ENCODE measurements around the gene GRIK1. TPM values are rescaled to one million over a fixed set of nuclear protein-coding genes. Genes with fewer than 3 reads are reported as not detected.

GRIK1 gene
- total RNA-seq, 2 experiments from 2014 or later = not detected

- H3K4me3 Mint-ChIP-seq = no peak overlapping the region
- peaks cover 1% of the 10 kb centered on the region for H3K27me3 Mint-ChIP-seq
- H3K27ac Mint-ChIP-seq = no peak overlapping the region
- no peak for DNase-seq
- no peaks in the 10 kb centered on the region for H3K9me3 Mint-ChIP-seq
- H3K4me1 Mint-ChIP-seq = no peaks in the 10 kb centered on the region
- H3K36me3 Mint-ChIP-seq = no peaks in the 10 kb centered on the region
Measured at GRCh38 chr21:29749223-29749622, 190.6 kb downstream of the GRIK1 start.

GRCh38 chr21:29748391-29749167 lies 191.2 kb downstream of the GRIK1 start:
- Mint-ChIP-seq H3K4me3 (no peak overlapping the region), H3K36me3 (no peaks in the 10 kb centered on the region), H3K27ac (no peak overlapping the region), H3K27me3 (peaks cover 3% of the 10 kb centered on the region), H3K9me3 (no peaks in the 10 kb centered on the region), H3K4me1 (no peaks in the 10 kb centered on the region)
- DNase-seq = no peak

- H3K4me3 Mint-ChIP-seq = no peak overlapping the region
- no peaks in the 10 kb centered on the region for H3K36me3 Mint-ChIP-seq
- no peaks in the 10 kb centered on the region for H3K9me3 Mint-ChIP-seq
- H3K4me1 Mint-ChIP-seq = no peaks in the 10 kb centered on the region
- no peak overlapping the region for H3K27ac Mint-ChIP-seq
- no peak for DNase-seq
- H3K27me3 Mint-ChIP-seq = peaks cover 24% of the 10 kb centered on the region
Measured at GRCh38 chr21:29741761-29742160, 198.0 kb downstream of the GRIK1 start.

GRCh38 chr21:29739176-29739575 lies 200.6 kb downstream of the GRIK1 start:
- no peak for DNase-seq
- H3K36me3 Mint-ChIP-seq = no peaks in the 10 kb centered on the region
- peaks cover 23% of the 10 kb centered on the region for H3K27me3 Mint-ChIP-seq
- H3K27ac Mint-ChIP-seq = no peak overlapping the region
- H3K4me1 Mint-ChIP-seq = no peaks in the 10 kb centered on the region
- no peak overlapping the region for H3K4me3 Mint-ChIP-seq
- H3K9me3 Mint-ChIP-seq = no peaks in the 10 kb centered on the region

- DNase-seq = no peak
- H3K27ac Mint-ChIP-seq = no peak overlapping the region
- no peaks in the 10 kb centered on the region for H3K9me3 Mint-ChIP-seq
- peaks cover 21% of the 10 kb centered on the region for H3K27me3 Mint-ChIP-seq
- no peak overlapping the region for H3K4me3 Mint-ChIP-seq
- H3K4me1 Mint-ChIP-seq = no peaks in the 10 kb centered on the region
- H3K36me3 Mint-ChIP-seq = no peaks in the 10 kb centered on the region
Measured at GRCh38 chr21:29738730-29739129, 201.1 kb downstream of the GRIK1 start.

GRCh38 chr21:29737186-29737585 lies 202.6 kb downstream of the GRIK1 start:
- H3K9me3 Mint-ChIP-seq = no peaks in the 10 kb centered on the region
- peaks cover 13% of the 10 kb centered on the region for H3K27me3 Mint-ChIP-seq
- no peaks in the 10 kb centered on the region for H3K36me3 Mint-ChIP-seq
- no peaks in the 10 kb centered on the region for H3K4me1 Mint-ChIP-seq
- no peak overlapping the region for H3K27ac Mint-ChIP-seq
- no peak overlapping the region for H3K4me3 Mint-ChIP-seq
- DNase-seq = no peak

GRCh38 chr21:29730281-29730680 lies 209.5 kb downstream of the GRIK1 start:
- Mint-ChIP-seq H3K27me3 (peaks cover 6% of the 10 kb centered on the region), H3K27ac (no peak overlapping the region), H3K9me3 (no peaks in the 10 kb centered on the region), H3K36me3 (no peaks in the 10 kb centered on the region), H3K4me3 (no peak overlapping the region), H3K4me1 (no peaks in the 10 kb centered on the region)
- DNase-seq = no peak

GRCh38 chr21:29726044-29726443 lies 213.8 kb downstream of the GRIK1 start:
- H3K27ac Mint-ChIP-seq = no peak overlapping the region
- H3K4me1 Mint-ChIP-seq = no peaks in the 10 kb centered on the region
- no peak overlapping the region for H3K4me3 Mint-ChIP-seq
- H3K9me3 Mint-ChIP-seq = no peaks in the 10 kb centered on the region
- no peak for DNase-seq
- no peaks in the 10 kb centered on the region for H3K36me3 Mint-ChIP-seq
- peaks cover 8% of the 10 kb centered on the region for H3K27me3 Mint-ChIP-seq

- no peaks in the 10 kb centered on the region for H3K4me1 Mint-ChIP-seq
- DNase-seq = no peak
Measured at GRCh38 chr21:29725025-29725736, 214.6 kb downstream of the GRIK1 start.

GRCh38 chr21:29721964-29722363 lies 217.8 kb downstream of the GRIK1 start:
- H3K27me3 Mint-ChIP-seq = peaks cover 12% of the 10 kb centered on the region
- DNase-seq = no peak
- H3K27ac Mint-ChIP-seq = no peak overlapping the region
- no peaks in the 10 kb centered on the region for H3K4me1 Mint-ChIP-seq
- H3K4me3 Mint-ChIP-seq = no peak overlapping the region
- peaks cover 2% of the 10 kb centered on the region for H3K9me3 Mint-ChIP-seq
- no peaks in the 10 kb centered on the region for H3K36me3 Mint-ChIP-seq

More at GRCh38 chr21:29725025-29725736, 214.6 kb downstream of the GRIK1 start:
- Mint-ChIP-seq H3K27ac (no peak overlapping the region), H3K36me3 (no peaks in the 10 kb centered on the region), H3K9me3 (no peaks in the 10 kb centered on the region), H3K4me3 (no peak overlapping the region), H3K27me3 (peaks cover 14% of the 10 kb centered on the region)

GRCh38 chr21:29721221-29721620 lies 218.6 kb downstream of the GRIK1 start:
- Mint-ChIP-seq H3K27me3 (peaks cover 12% of the 10 kb centered on the region), H3K4me1 (no peaks in the 10 kb centered on the region), H3K4me3 (no peak overlapping the region), H3K36me3 (peaks cover 2% of the 10 kb centered on the region), H3K9me3 (peaks cover 6% of the 10 kb centered on the region), H3K27ac (no peak overlapping the region)
- DNase-seq = no peak

GRCh38 chr21:29719521-29719920 lies 220.3 kb downstream of the GRIK1 start:
- DNase-seq = no peak
- H3K9me3 Mint-ChIP-seq = peaks cover 9% of the 10 kb centered on the region
- no peaks in the 10 kb centered on the region for H3K4me1 Mint-ChIP-seq
- H3K4me3 Mint-ChIP-seq = no peak overlapping the region
- no peak overlapping the region for H3K27ac Mint-ChIP-seq
- H3K36me3 Mint-ChIP-seq = peaks cover 5% of the 10 kb centered on the region
- peaks cover 15% of the 10 kb centered on the region for H3K27me3 Mint-ChIP-seq

- Mint-ChIP-seq H3K36me3 (peaks cover 5% of the 10 kb centered on the region), H3K9me3 (peaks cover 9% of the 10 kb centered on the region), H3K27ac (no peak overlapping the region), H3K4me1 (no peaks in the 10 kb centered on the region), H3K4me3 (no peak overlapping the region), H3K27me3 (peaks cover 15% of the 10 kb centered on the region)
- DNase-seq = no peak
Measured at GRCh38 chr21:29718081-29718815, 221.5 kb downstream of the GRIK1 start.

GRCh38 chr21:29717659-29718058 lies 222.1 kb downstream of the GRIK1 start:
- H3K4me1 Mint-ChIP-seq = no peaks in the 10 kb centered on the region
- H3K27ac Mint-ChIP-seq = no peak overlapping the region
- no peak for DNase-seq
- no peak overlapping the region for H3K4me3 Mint-ChIP-seq
- H3K9me3 Mint-ChIP-seq = peaks cover 9% of the 10 kb centered on the region
- H3K36me3 Mint-ChIP-seq = peaks cover 5% of the 10 kb centered on the region
- peaks cover 15% of the 10 kb centered on the region for H3K27me3 Mint-ChIP-seq

- Mint-ChIP-seq H3K4me1 (no peaks in the 10 kb centered on the region), H3K9me3 (peaks cover 9% of the 10 kb centered on the region), H3K4me3 (no peak overlapping the region), H3K36me3 (peaks cover 5% of the 10 kb centered on the region), H3K27ac (no peak overlapping the region), H3K27me3 (peaks cover 15% of the 10 kb centered on the region)
- no peak for DNase-seq
Measured at GRCh38 chr21:29716753-29717152, 223.0 kb downstream of the GRIK1 start.

All from activated naive CD8-positive, alpha-beta T cell treated with anti-CD3 and anti-CD28 coated beads for 36 hours (primary cell).